CD4-positive, alpha-beta T cell (primary cell): ENCODE results near the gene C2. TPM values are rescaled to one million over a fixed set of nuclear protein-coding genes. Genes with fewer than 3 reads are reported as not detected.

Experiments used
- ATAC-seq: fragments of 200-7000 bp; cut with Tn5 transposase; one replicate; pipeline ENCODE4 v1.10.0; 2022; ENCODE audit warnings: mild to moderate bottlenecking; ENCODE audit not compliant: poor library complexity
- CTCF ChIA-PET: fragments of 350-600 bp; sonication (Branson Sonifier 250); formaldehyde crosslinking; loops from one replicate; lab custom pipeline; 2021; ENCODE audit warnings: antibody characterized with exemption, inconsistent platforms; lab: Charles Lee
- POLR2A ChIA-PET: fragments of 350-600 bp; sonication (Branson Sonifier 250); formaldehyde crosslinking; loops from one replicate; lab custom pipeline; 2021; ENCODE audit warnings: antibody characterized with exemption, inconsistent platforms; lab: Charles Lee
- DNase-seq, 14 experiments: peaks; one replicate each; pipeline ENCODE4 v3.0.0-alpha.2; 2013 to 2020; ENCODE audit warnings: mixed read lengths in 2 of 14
- H3K27ac ChIP-seq, 2 donors: one replicate each; pipeline versions ENCODE4 v1.5.1 to v1.7.0; 2013; ENCODE audit warnings: low read length in 2 of 2, low read depth in 1 of 2, mild to moderate bottlenecking in 1 of 2
- H3K27me3 ChIP-seq, 2 experiments: 1 replicate in 1 of 2; 2 replicates in 1 of 2; pipeline versions ENCODE4 v1.6.1 to v1.7.0; 2013; ENCODE audit warnings: low read length in 2 of 2, control low read depth in 1 of 2, mild to moderate bottlenecking in 1 of 2, moderate library complexity in 1 of 2; ENCODE audit not compliant: insufficient read depth in 2 of 2, control insufficient read depth in 1 of 2
- H3K36me3 ChIP-seq: one replicate; pipeline ENCODE4 v1.6.1; 2013; ENCODE audit warnings: low read length, control low read depth; ENCODE audit not compliant: insufficient read depth
- H3K4me1 ChIP-seq: one replicate; pipeline ENCODE4 v1.6.1; 2013; ENCODE audit warnings: low read length, control low read depth; ENCODE audit not compliant: insufficient read depth
- H3K4me3 ChIP-seq: one replicate; pipeline ENCODE4 v1.5.1; 2013; ENCODE audit warnings: mild to moderate bottlenecking, low read length, moderate library complexity
- H3K9me3 ChIP-seq, 2 experiments: 1 replicate in 1 of 2; 2 replicates in 1 of 2; pipeline versions ENCODE4 v1.6.1 to v1.7.0; 2013; ENCODE audit warnings: low read length in 2 of 2, mild to moderate bottlenecking in 2 of 2, control low read depth in 1 of 2, moderate library complexity in 1 of 2; ENCODE audit not compliant: control insufficient read depth in 1 of 2, insufficient read depth in 1 of 2
- H3K27ac Mint-ChIP-seq: one replicate; pipeline ENCODE4 v1.8.0; 2020; ENCODE audit warnings: mixed read lengths
- H3K27me3 Mint-ChIP-seq: one replicate; pipeline ENCODE4 v1.8.0; 2021; ENCODE audit warnings: mixed read lengths
- H3K36me3 Mint-ChIP-seq: one replicate; pipeline ENCODE4 v1.8.0; 2021; ENCODE audit warnings: low read depth, mixed read lengths
- H3K4me1 Mint-ChIP-seq: one replicate; pipeline ENCODE4 v1.8.0; 2021; ENCODE audit warnings: low read depth, mixed read lengths
- H3K4me3 Mint-ChIP-seq: one replicate; pipeline ENCODE4 v1.8.0; 2020; ENCODE audit warnings: mild to moderate bottlenecking, mixed read lengths
- H3K9me3 Mint-ChIP-seq: one replicate; pipeline ENCODE4 v1.8.0; 2020; ENCODE audit warnings: mixed read lengths
- intact Hi-C, 2 experiments: fragments of 100-400 bp; cut with DNase I in 1 of 2; cut with micrococcal nuclease in 1 of 2; formaldehyde crosslinking; loops; one replicate each; pipeline versions ENCODE4 v1.15.1 to v1.9.0; 2023 to 2025; cut with DNase I, micrococcal nuclease
- total RNA-seq, 174 experiments: library from RNA in 2 of 174; stranded (reverse) in 2 of 174; gene quantifications; one replicate each; pipeline ENCODE4 v1.2.3 and lab custom pipeline; 2021 to 2026
- TF ChIP-seq, protein P1 (sequence below): fragments of 200-600 bp; IDR thresholded peaks from one replicate; pipeline ENCODE4 v1.8.0; 2022; ENCODE audit warnings: antibody characterized with exemption, mild to moderate bottlenecking

Gene C2
- total RNA-seq, 2 experiments from 2014 or later: 1.4 to 2.3 TPM

DNA sequence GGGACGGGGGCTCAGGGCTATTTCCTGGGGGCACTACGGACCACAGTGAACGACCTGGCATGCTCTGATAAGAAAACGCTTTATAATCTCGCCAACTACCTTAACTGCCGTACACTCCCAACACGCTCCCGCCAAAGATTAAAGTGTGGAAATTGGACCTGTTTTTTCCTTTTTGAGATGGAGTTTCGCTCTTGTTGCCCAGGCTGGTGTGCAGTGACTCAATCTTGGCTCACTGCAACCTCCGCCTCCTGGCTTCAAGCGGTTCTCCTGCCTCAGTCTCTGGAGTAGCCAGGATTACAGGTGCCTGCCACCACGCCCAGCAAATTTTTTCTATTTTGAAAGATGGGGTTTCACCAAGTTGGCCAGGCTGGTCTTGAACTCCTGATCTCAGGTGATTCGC lies 48.4 kb upstream of the C2 start:
- no peaks in the 10 kb centered on the region for H3K27me3 Mint-ChIP-seq
- no peaks in the 10 kb centered on the region for H3K9me3 Mint-ChIP-seq

DNA sequence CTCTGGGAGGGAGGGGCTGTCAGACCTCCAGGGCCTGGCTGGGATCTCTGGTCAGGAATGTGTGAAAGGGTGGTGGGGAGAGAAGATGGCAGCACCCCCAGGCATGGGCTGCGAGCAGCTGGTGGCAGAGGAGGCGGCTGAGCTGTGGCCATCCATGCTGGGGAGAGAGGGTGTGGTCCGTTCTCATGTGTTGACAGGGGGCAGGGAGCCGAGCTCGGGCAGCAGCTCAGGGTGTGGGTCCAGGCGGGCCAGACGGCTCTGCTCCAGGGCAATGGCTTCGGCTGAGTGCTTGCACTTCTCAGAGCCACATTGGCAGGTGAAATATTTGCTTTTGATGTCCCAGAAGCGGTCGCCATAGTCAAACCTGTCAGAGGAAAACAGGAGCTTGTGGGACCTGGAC lies 47.6 kb upstream of the C2 start:
- peaks cover 48% of the 10 kb centered on the region for H3K36me3 ChIP-seq
- no peaks in the 10 kb centered on the region for H3K9me3 Mint-ChIP-seq
- no peak overlapping the region for H3K27ac ChIP-seq
- DNase-seq (no peak), ATAC-seq (no peak)
- no peaks in the 10 kb centered on the region for H3K27me3 Mint-ChIP-seq
- no peak overlapping the region for H3K4me3 Mint-ChIP-seq
- intact Hi-C loops: no loop called here
- no peaks in the 10 kb centered on the region for H3K27me3 ChIP-seq
- peaks cover 50% of the 10 kb centered on the region for H3K36me3 Mint-ChIP-seq
- ChIA-PET CTCF (no interaction called here), POLR2A (no interaction called here)
- TF ChIP-seq, protein P1, sequence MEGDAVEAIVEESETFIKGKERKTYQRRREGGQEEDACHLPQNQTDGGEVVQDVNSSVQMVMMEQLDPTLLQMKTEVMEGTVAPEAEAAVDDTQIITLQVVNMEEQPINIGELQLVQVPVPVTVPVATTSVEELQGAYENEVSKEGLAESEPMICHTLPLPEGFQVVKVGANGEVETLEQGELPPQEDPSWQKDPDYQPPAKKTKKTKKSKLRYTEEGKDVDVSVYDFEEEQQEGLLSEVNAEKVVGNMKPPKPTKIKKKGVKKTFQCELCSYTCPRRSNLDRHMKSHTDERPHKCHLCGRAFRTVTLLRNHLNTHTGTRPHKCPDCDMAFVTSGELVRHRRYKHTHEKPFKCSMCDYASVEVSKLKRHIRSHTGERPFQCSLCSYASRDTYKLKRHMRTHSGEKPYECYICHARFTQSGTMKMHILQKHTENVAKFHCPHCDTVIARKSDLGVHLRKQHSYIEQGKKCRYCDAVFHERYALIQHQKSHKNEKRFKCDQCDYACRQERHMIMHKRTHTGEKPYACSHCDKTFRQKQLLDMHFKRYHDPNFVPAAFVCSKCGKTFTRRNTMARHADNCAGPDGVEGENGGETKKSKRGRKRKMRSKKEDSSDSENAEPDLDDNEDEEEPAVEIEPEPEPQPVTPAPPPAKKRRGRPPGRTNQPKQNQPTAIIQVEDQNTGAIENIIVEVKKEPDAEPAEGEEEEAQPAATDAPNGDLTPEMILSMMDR: no peak
- H3K9me3 ChIP-seq: no peaks in the 10 kb centered on the region
- H3K4me1 Mint-ChIP-seq: no peaks in the 10 kb centered on the region
- no peaks in the 10 kb centered on the region for H3K4me1 ChIP-seq
- no peak overlapping the region for H3K27ac Mint-ChIP-seq
- no peak overlapping the region for H3K4me3 ChIP-seq

More for the DNA sequence above, 48.4 kb upstream of the C2 start:
- Histone ChIP-seq H3K4me3 (no peak overlapping the region), H3K27me3 (no peaks in the 10 kb centered on the region), H3K9me3 (no peaks in the 10 kb centered on the region), H3K27ac (no peak overlapping the region), H3K36me3 (peaks cover 41% of the 10 kb centered on the region), H3K4me1 (no peaks in the 10 kb centered on the region)
- intact Hi-C loops: no loop called here
- Mint-ChIP-seq H3K4me3 (no peak overlapping the region), H3K36me3 (peaks cover 43% of the 10 kb centered on the region), H3K4me1 (no peaks in the 10 kb centered on the region), H3K27ac (no peak overlapping the region)
- TF ChIP-seq, protein P1: no peak
- DNase-seq (no peak), ATAC-seq (no peak)
- ChIA-PET CTCF (no interaction called here), POLR2A (no interaction called here)

DNA sequence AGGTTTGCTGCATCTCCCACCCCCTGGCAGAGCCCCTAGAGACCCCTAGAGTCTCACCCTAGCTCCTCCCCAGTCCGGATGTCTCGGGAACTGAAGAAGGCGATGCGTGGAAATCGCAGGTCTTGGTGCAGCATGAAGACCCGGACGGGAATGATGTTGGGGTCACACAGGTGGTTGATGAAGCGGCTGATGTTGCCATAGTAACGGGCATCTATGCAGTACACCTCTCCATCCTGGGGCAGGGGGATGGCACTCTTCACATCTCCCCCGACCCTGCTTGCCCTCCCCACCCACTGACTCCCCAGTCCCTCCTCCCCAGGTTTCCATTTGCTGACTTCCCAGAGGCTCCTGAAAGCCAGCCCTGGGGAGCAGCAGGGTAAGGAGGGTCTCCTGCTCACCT lies 46.9 kb upstream of the C2 start:
- no peaks in the 10 kb centered on the region for H3K9me3 ChIP-seq
- ChIA-PET POLR2A (no interaction called here), CTCF (no interaction called here)
- H3K4me1 ChIP-seq: no peaks in the 10 kb centered on the region
- H3K4me1 Mint-ChIP-seq: no peaks in the 10 kb centered on the region
- no peaks in the 10 kb centered on the region for H3K9me3 Mint-ChIP-seq
- ATAC-seq: no peak
- no peaks in the 10 kb centered on the region for H3K27me3 Mint-ChIP-seq
- H3K27ac Mint-ChIP-seq: no peak overlapping the region
- H3K27ac ChIP-seq: no peak overlapping the region
- intact Hi-C loops: no loop called here
- TF ChIP-seq, protein P1: no peak
- no peaks in the 10 kb centered on the region for H3K27me3 ChIP-seq
- no peak overlapping the region for H3K4me3 Mint-ChIP-seq
- H3K36me3 ChIP-seq: peaks cover 53% of the 10 kb centered on the region
- DNase-seq: no peak
- H3K4me3 ChIP-seq: no peak overlapping the region
- peaks cover 57% of the 10 kb centered on the region for H3K36me3 Mint-ChIP-seq
